ENCODE measurements around the gene GAS7.

DNA sequence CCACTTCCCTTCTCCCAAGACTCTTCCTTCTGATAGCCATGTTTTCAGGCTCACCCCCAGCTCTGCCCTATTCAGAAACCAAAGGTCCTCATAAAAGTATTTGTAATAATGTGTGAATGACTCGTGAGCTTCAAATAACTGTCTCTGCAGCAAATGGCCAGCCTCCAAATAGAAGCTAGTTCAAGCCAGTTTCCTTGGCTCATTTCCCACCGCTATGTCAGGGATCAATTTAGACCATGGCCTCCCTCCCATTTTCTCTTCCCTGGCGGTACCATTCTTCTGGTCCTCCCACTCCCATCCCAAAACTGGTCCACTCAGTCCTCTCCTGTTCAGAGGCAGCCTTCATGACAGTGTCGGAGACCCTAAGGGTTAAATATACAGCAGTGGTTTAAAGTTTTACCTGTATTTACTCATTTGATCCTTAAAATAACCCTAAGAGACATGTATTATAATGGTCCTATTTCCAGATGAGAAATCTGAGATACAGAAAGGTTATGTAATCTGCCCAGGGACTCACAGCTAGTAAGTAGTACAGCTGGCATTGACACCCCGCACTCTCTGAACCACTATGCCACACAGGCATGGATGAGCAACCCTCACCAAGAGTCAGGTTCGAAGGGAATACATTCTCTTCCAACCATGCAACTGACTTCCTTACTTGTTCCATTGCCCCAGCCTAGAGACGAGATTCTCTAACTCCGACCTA is 42.9 kb downstream of the GAS7 start:
- no peak for TF ChIP-seq SP1 (IDR thresholded peaks at IDR 0.05)
- no peak for TF ChIP-seq SP1 (CRISPR knock-in tag; IDR thresholded peaks at IDR 0.05)
- TF ChIP-seq, protein P1, sequence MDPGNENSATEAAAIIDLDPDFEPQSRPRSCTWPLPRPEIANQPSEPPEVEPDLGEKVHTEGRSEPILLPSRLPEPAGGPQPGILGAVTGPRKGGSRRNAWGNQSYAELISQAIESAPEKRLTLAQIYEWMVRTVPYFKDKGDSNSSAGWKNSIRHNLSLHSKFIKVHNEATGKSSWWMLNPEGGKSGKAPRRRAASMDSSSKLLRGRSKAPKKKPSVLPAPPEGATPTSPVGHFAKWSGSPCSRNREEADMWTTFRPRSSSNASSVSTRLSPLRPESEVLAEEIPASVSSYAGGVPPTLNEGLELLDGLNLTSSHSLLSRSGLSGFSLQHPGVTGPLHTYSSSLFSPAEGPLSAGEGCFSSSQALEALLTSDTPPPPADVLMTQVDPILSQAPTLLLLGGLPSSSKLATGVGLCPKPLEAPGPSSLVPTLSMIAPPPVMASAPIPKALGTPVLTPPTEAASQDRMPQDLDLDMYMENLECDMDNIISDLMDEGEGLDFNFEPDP (CRISPR knock-in tag; conservative IDR thresholded peaks at IDR 0.05): no peak
- TF ChIP-seq PHF20 (CRISPR knock-in tag; IDR thresholded peaks at IDR 0.05): no peak
- TF ChIP-seq, protein P2, sequence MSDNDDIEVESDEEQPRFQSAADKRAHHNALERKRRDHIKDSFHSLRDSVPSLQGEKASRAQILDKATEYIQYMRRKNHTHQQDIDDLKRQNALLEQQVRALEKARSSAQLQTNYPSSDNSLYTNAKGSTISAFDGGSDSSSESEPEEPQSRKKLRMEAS (IDR thresholded peaks at IDR 0.05): no peak
- no peak for TF ChIP-seq MXI1 (IDR thresholded peaks at IDR 0.05; ENCODE audit: borderline replicate concordance, low read depth, low read length)
